Heart left ventricle (tissue), 13 donors: ENCODE data around the gene HOXC13.

Source experiments
- CTCF ChIP-seq, 12 donors: fragments of 200-600 bp; sonication (generic) in 4 of 12; IDR thresholded peaks; one replicate each; pipeline versions ENCODE4 v1.5.0 to v1.8.0; 2018 to 2022; ENCODE audit warnings: antibody characterized with exemption in 12 of 12, mild to moderate bottlenecking in 5 of 12
- POLR2A ChIP-seq, 2 donors: fragments of 450-650 bp; IDR thresholded peaks; one replicate each; pipeline ENCODE4 v1.6.1; 2017; ENCODE audit warnings: antibody characterized with exemption in 2 of 2, mild to moderate bottlenecking in 2 of 2, moderate library complexity in 2 of 2
- donor health status: ischemic (EF 13 %, LVEDD 7.1; RV severe dilation, severe dysfunction).
- donor health status: DM: no; HTN: yes; CAD: no.
- donor health status: DM: no; HTN: no; CAD: no.
- donor health status: ischemic (EF 25% LVEDD 6.9; RV normal size, moderate dysfunction).
- donor health status: ischemic (EF 25% LVEDD 5.7; RV mildly dilated, moderate dysfunction).
- donor health status: ischemic (EF 35%, LVEDD 5.7; RV mildly dilated, moderate dysfunction).
- donor health status: nonischemic (EF 11% LVEDD 7.7; RV severe dilation, severe dysfunction).
- donor health status: DM: yes; HTN: yes; CAD: no.
- donor health status: PGD.
- donor health status: ischemic (EF 29% LVEDD 5.4; RV normal size, mild dysfunction).
- donor health status: nonischemic (EF 23%, LVEDD 6.1; RV moderate dilation, normal function).

DNA sequence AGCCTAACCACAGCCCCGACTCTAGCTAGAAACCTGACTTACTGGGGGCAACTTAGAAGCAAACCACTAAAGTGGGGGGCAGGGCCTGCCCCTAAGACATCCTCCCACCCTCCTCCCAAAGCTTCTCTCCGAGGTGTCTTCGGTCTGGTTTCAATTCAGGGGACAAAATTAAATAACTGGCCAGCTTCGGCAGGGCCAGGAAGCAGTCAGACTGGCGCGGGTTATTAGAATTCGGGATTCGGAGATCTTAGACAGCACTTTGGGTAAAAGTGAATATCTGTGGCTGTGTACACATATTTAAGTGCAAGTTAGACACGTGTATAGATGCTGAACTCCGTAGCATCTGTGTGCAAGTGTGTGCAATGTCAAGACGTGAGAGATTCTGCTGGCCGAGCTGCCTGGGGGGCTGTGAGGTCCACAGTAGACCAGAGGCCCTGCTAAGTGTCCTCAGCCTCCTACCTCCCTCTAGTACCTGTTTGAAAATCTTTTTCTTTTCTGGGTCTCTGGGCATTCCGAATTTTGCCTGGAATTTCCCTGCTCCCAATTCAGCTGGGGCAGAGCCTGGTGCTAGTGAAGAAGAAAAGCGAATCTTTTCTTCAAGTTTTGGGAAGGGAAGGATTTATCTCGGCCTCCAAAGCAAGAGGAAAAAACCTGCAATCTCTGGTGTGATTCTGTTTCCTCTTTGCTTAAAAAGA, 42.3 kb downstream of the HOXC13 start:
- TF ChIP-seq CTCF (IDR thresholded peaks at IDR 0.05) (no peak), POLR2A (IDR thresholded peaks at IDR 0.05) (no peak)
